ENCODE data around the gene RNF223.

- TF ChIP-seq, protein P1, sequence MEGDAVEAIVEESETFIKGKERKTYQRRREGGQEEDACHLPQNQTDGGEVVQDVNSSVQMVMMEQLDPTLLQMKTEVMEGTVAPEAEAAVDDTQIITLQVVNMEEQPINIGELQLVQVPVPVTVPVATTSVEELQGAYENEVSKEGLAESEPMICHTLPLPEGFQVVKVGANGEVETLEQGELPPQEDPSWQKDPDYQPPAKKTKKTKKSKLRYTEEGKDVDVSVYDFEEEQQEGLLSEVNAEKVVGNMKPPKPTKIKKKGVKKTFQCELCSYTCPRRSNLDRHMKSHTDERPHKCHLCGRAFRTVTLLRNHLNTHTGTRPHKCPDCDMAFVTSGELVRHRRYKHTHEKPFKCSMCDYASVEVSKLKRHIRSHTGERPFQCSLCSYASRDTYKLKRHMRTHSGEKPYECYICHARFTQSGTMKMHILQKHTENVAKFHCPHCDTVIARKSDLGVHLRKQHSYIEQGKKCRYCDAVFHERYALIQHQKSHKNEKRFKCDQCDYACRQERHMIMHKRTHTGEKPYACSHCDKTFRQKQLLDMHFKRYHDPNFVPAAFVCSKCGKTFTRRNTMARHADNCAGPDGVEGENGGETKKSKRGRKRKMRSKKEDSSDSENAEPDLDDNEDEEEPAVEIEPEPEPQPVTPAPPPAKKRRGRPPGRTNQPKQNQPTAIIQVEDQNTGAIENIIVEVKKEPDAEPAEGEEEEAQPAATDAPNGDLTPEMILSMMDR (IDR thresholded peaks at IDR 0.05), result no peak
- TF ChIP-seq POLR2A (IDR thresholded peaks at IDR 0.05; ENCODE audit: low read depth), result no peak
- no peak for TF ChIP-seq POLR2AphosphoS5 (IDR thresholded peaks at IDR 0.05)
- TF ChIP-seq EP300 (IDR thresholded peaks at IDR 0.05), result no peak
Observed at GRCh38 chr1:1118876-1119220, 44.7 kb upstream of the RNF223 start.

All from esophagus muscularis mucosa (tissue), 4 donors.